PC-3 (cell line): ENCODE measurements around the gene PRDX5. TPM values are rescaled to one million over a fixed set of nuclear protein-coding genes. Genes with fewer than 3 reads are reported as not detected.

Experiments
- ATAC-seq: fragments of 200-7000 bp; cut with Tn5 transposase; 2 replicates; pipeline ENCODE4 v1.9.1; 2020; ENCODE audit warnings: mild to moderate bottlenecking, moderate library complexity
- BruUV-seq: library from RNA; stranded (reverse); fragments of 400-500 nt; replicated peaks from 2 replicates; lab custom pipeline; 2021; lab: Mats Ljungman, UMichigan
- CTCF ChIA-PET: fragments of 300-600 bp; sonication (Branson Sonifier 250); formaldehyde crosslinking; loops from one replicate; lab custom pipeline; 2022; ENCODE audit warnings: antibody characterized with exemption; lab: Charles Lee
- POLR2A ChIA-PET: fragments of 300-600 bp; sonication (Branson Sonifier 250); formaldehyde crosslinking; loops from one replicate; lab custom pipeline; 2022; ENCODE audit warnings: antibody characterized with exemption; ENCODE audit not compliant: unreplicated experiment; lab: Charles Lee
- DNase-seq: peaks from one replicate; pipeline ENCODE4 v3.0.0-alpha.2; 2015
- H2AFZ ChIP-seq: fragments of 300-600 bp; sonication (generic); 2 replicates; pipeline ENCODE4 v1.6.0; 2016; ENCODE audit warnings: antibody characterized with exemption, low read length
- H3F3A ChIP-seq: fragments of 300-600 bp; sonication (generic); one replicate; pipeline ENCODE4 v1.6.0; 2017; ENCODE audit warnings: antibody characterized with exemption, low read length, control low read depth, mild to moderate bottlenecking; ENCODE audit not compliant: unreplicated experiment
- H3K27ac ChIP-seq: fragments of 300-600 bp; sonication (generic); 2 replicates; pipeline ENCODE4 v1.5.1; 2016; ENCODE audit warnings: mild to moderate bottlenecking, low read length
- H3K27me3 ChIP-seq: fragments of 300-600 bp; sonication (generic); 2 replicates; pipeline ENCODE4 v1.6.1; 2016; ENCODE audit warnings: low read length, mixed read lengths
- H3K36me3 ChIP-seq: fragments of 300-600 bp; sonication (generic); 2 replicates; pipeline ENCODE4 v1.6.1; 2016; ENCODE audit warnings: low read depth, mixed run types, low read length, mixed read lengths
- H3K4me1 ChIP-seq: fragments of 300-600 bp; sonication (generic); 2 replicates; pipeline ENCODE4 v1.5.1; 2016; ENCODE audit warnings: low read length; ENCODE audit not compliant: insufficient read depth
- H3K4me2 ChIP-seq: fragments of 300-600 bp; sonication (generic); 2 replicates; pipeline ENCODE4 v1.6.0; 2016; ENCODE audit warnings: low read length
- H3K4me3 ChIP-seq: fragments of 300-600 bp; sonication (generic); 2 replicates; pipeline ENCODE4 v1.5.1; 2016; ENCODE audit warnings: mild to moderate bottlenecking, low read length, mixed read lengths
- H3K79me2 ChIP-seq: fragments of 300-600 bp; sonication (generic); 2 replicates; pipeline ENCODE4 v1.6.1; 2017; ENCODE audit warnings: low read length, mixed read lengths
- H3K9ac ChIP-seq: fragments of 300-600 bp; sonication (generic); 2 replicates; pipeline ENCODE4 v1.6.0; 2016; ENCODE audit warnings: mild to moderate bottlenecking, low read length
- H3K9me2 ChIP-seq: fragments of 300-600 bp; sonication (generic); replicated peaks from 2 replicates; pipeline ENCODE4 v1.6.1; 2016; ENCODE audit warnings: mixed run types, low read length, mixed read lengths
- H3K9me3 ChIP-seq: fragments of 300-600 bp; sonication (generic); 2 replicates; pipeline ENCODE4 v1.6.1; 2016; ENCODE audit warnings: low read length, mixed read lengths
- H4K20me1 ChIP-seq: fragments of 300-600 bp; sonication (generic); 2 replicates; pipeline ENCODE4 v1.6.1; 2016; ENCODE audit warnings: low read length, mixed read lengths
- CTCF ChIP-seq: fragments of 300-600 bp; sonication (generic); conservative IDR thresholded peaks from 2 replicates; pipeline ENCODE4 v1.5.1; 2017; ENCODE audit warnings: antibody characterized with exemption, low read depth, mild to moderate bottlenecking, low read length
- EZH2 ChIP-seq: fragments of 300-600 bp; sonication (generic); IDR thresholded peaks from one replicate; pipeline ENCODE4 v1.6.1; 2017; ENCODE audit warnings: antibody characterized with exemption, mild to moderate bottlenecking, low read length; ENCODE audit not compliant: unreplicated experiment
- EZH2phosphoT487 ChIP-seq: fragments of 300-600 bp; sonication (generic); IDR thresholded peaks from 2 replicates; pipeline ENCODE4 v1.6.1; 2018; ENCODE audit warnings: mild to moderate bottlenecking, antibody characterized with exemption, low read length, borderline replicate concordance
- intact Hi-C: fragments of 100-400 bp; cut with micrococcal nuclease; formaldehyde crosslinking; loops from 2 replicates; pipeline ENCODE4 v1.9.0; 2023
- total RNA-seq: library from RNA; depleted of rRNA; stranded (reverse); fragments of >200 nt; gene quantifications from 2 replicates; pipeline ENCODE4 v1.2.3, GENCODE V29; 2014

PRDX5 gene
- total RNA-seq, 1 experiment from 2014 or later = 467 TPM

- no peak for DNase-seq
- H3K9me2 ChIP-seq = no peaks in the 10 kb centered on the region
- ChIA-PET POLR2A (no interaction called here), CTCF (no interaction called here)
- ATAC-seq = no peak
- H3K9me3 ChIP-seq = no peaks in the 10 kb centered on the region
- no peaks in the 10 kb centered on the region for H3F3A ChIP-seq
- no TSS peak for BruUV-seq
- H3K36me3 ChIP-seq = no peaks in the 10 kb centered on the region
- no peaks in the 10 kb centered on the region for H4K20me1 ChIP-seq
- peaks cover 20% of the 10 kb centered on the region for H3K27me3 ChIP-seq
- 0 out of 2 replicates have a peak, but pooled peaks cover 2% of the 10 kb centered on the region for H3K79me2 ChIP-seq
- H3K4me3 ChIP-seq = no peak overlapping the region
- intact Hi-C loops = no loop called here
- no peak overlapping the region for H3K4me2 ChIP-seq
- H3K9ac ChIP-seq = no peak overlapping the region
- peaks cover 8% of the 10 kb centered on the region for H3K4me1 ChIP-seq
- no peak for TF ChIP-seq EZH2phosphoT487
- no peak overlapping the region for H2AFZ ChIP-seq
- no peak overlapping the region for H3K27ac ChIP-seq
Observed at GRCh38 chr11:64292460-64293254, 25.3 kb upstream of the PRDX5 start.

GRCh38 chr11:64294774-64295173 lies 23.1 kb upstream of the PRDX5 start:
- no peaks in the 10 kb centered on the region for H3K79me2 ChIP-seq
- no peak overlapping the region for H2AFZ ChIP-seq
- no peaks in the 10 kb centered on the region for H3K9me2 ChIP-seq
- peaks cover 11% of the 10 kb centered on the region for H3K4me1 ChIP-seq
- no peak overlapping the region for H3K4me2 ChIP-seq
- no peak overlapping the region for H3K9ac ChIP-seq
- no TSS peak for BruUV-seq
- POLR2A ChIA-PET = no interaction called here
- H3F3A ChIP-seq = no peaks in the 10 kb centered on the region
- TF ChIP-seq EZH2 (no peak), CTCF (no peak), EZH2phosphoT487 (no peak)
- no peak overlapping the region for H3K4me3 ChIP-seq
- intact Hi-C loops = no loop called here
- peaks cover 29% of the 10 kb centered on the region for H3K27me3 ChIP-seq
- H4K20me1 ChIP-seq = no peaks in the 10 kb centered on the region
- CTCF ChIA-PET = no interaction called here
- no peaks in the 10 kb centered on the region for H3K36me3 ChIP-seq
- H3K27ac ChIP-seq = no peak overlapping the region
- ATAC-seq (no peak), DNase-seq (no peak)
- no peaks in the 10 kb centered on the region for H3K9me3 ChIP-seq

- DNase-seq = no peak
- Histone ChIP-seq H3K9me3 (no peaks in the 10 kb centered on the region), H4K20me1 (no peaks in the 10 kb centered on the region), H3K36me3 (no peaks in the 10 kb centered on the region), H3K27ac (no peak overlapping the region), H3K27me3 (peaks cover 37% of the 10 kb centered on the region), H3K79me2 (no peaks in the 10 kb centered on the region), H2AFZ (no peak overlapping the region), H3K4me1 (peaks cover 21% of the 10 kb centered on the region), H3K4me2 (no peak overlapping the region), H3K9ac (no peak overlapping the region), H3K9me2 (no peaks in the 10 kb centered on the region), H3F3A (no peaks in the 10 kb centered on the region), H3K4me3 (no peak overlapping the region)
- ChIA-PET POLR2A (interaction anchor here (0.6 kb wide), 1 partner anchor 44 kb away, joined by 4 read pairs; no protein-coding TSS in a partner anchor), CTCF (interaction anchor here (0.9 kb wide), 1 partner anchor 19 kb away, joined by 8 read pairs; no protein-coding TSS in a partner anchor)
- TF ChIP-seq CTCF (no peak), EZH2phosphoT487 (no peak), EZH2 (no peak)
- intact Hi-C loops = no loop called here
- no peak for ATAC-seq
- BruUV-seq = no TSS peak
Observed at GRCh38 chr11:64295760-64296159, 22.2 kb upstream of the PRDX5 start.
